ENCODE measurements around the gene FGF1.
"Not testable (repeated sequence)": the region's sequence is repeated elsewhere in the genome, so short reads cannot be mapped to it uniquely, and the experiment has no call there.

FGF1 gene

GRCh38 chr5:142668336-142668735, 17.6 kb downstream of the FGF1 start:
- DNase-seq (ENCODE audit: low read depth): no peak

DNA sequence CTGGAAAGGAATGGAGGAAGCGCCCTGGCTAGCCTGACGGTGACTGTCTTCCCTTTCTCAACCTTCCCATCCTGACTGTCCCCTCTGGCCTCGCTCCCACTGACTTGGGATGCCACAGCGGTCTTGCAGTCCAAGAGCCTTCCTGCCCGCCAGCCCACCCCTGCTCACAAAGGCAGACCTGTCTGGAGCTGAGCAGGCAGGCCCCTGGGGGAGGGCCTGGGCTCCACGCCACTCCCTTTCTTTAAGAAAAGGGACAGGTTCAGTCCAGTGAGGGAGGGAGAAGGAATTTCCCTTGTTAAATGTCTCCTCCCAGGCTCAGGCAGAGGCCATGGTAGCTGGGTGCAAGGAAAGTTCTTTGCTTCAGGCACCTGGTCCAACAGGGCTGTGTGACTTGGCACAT, 18.1 kb downstream of the FGF1 start:
- DNase-seq (ENCODE audit: low read depth): no peak

GRCh38 chr5:142664636-142665035, 21.3 kb downstream of the FGF1 start:
- no peak for DNase-seq (ENCODE audit: low read depth)

DNA sequence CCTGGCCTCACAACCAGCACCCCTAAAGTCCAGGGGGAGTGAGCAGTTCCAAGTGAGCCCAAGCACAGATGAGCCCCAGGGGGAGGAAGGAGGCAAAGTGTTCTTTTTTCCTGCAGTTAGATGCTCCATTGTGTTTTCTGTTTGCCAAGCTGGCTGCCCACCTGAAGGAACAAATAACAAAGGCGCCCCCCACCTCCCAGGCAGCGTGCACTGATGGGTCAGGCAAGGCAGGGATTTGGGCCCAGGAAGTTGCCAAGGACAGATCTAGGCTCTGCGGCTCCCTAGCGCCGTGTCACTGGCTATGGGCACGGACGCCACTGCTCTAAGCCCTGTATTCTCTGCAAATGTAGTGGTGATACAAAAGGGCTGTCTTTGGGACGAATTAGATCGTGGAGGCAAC, 21.8 kb downstream of the FGF1 start:
- no peak for DNase-seq (ENCODE audit: low read depth)

- no peak for DNase-seq (ENCODE audit: low read depth)
These were observed 22.6 kb downstream of the FGF1 start for GRCh38 chr5:142663246-142663645.

- no peak for DNase-seq (ENCODE audit: low read depth)
These were observed 23.9 kb downstream of the FGF1 start for GRCh38 chr5:142661957-142662356.

GRCh38 chr5:142661143-142661542, 24.7 kb downstream of the FGF1 start:
- DNase-seq (ENCODE audit: low read depth): no peak

GRCh38 chr5:142660731-142661130, 25.2 kb downstream of the FGF1 start:
- no peak for DNase-seq (ENCODE audit: low read depth)

DNA sequence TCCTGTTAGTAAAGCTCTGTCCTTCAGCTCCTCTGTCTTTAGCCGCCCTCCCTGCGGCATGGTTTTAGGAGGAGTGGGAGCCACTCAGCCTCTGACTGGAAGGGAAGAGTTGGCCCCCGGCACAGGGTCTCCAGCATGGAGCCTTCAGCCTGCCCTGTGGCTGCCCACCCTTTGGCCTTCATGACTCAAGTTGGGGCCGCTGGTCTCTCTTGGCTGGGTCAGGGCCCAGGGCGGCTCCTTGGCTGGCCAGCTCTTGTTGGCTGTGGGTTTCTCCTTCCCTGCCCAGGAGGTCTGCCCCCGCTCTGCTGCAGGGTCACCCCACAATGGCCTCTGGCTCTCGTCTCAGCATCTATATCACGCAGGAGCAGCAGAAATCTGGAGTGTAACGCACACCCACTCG, 25.7 kb downstream of the FGF1 start:
- no peak for DNase-seq (ENCODE audit: low read depth)

DNA sequence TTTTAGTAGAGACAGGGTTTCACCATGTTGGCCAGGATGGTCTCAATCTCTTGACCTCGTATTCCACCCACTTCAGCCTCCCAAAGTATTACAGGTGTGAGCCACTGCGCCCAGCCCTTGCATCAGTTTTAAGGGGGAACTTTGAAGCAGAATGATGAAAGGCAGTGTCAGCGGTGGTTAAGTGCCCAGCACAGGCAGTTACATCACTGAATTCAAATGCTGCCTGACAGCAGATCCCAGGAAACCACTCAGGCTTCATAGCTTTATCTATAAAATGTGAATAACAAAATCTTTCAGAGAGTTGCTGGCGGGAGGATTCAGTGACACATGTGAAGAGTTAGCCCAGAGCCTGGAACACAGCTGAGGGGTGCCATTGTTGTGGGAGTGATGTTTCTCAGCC, 26.5 kb downstream of the FGF1 start:
- DNase-seq (ENCODE audit: low read depth): no peak

DNA sequence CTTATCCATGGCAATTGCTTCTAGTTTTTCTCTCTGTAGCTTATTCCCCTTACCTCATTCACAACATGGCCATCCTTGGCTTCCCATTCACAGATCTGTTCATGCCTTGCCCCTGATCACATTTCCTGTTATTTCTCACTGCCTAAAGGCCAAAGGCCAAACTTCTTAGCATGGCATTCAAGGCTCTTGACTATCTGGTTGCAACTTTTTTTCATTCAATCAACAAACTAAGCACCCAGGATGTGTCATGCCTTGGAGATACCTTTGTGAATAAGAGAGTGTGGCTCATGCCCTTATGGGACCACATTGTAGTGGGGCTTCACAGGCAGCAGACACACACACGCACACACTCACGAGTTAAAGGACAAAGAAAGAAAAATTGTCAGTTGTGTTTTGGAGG, 27.6 kb downstream of the FGF1 start:
- DNase-seq (ENCODE audit: low read depth): no peak

GRCh38 chr5:142657446-142657845, 28.4 kb downstream of the FGF1 start:
- DNase-seq (ENCODE audit: low read depth): no peak

- DNase-seq (ENCODE audit: low read depth): peak; percentile 60
These were observed 30.3 kb downstream of the FGF1 start for GRCh38 chr5:142655339-142656267.

DNA sequence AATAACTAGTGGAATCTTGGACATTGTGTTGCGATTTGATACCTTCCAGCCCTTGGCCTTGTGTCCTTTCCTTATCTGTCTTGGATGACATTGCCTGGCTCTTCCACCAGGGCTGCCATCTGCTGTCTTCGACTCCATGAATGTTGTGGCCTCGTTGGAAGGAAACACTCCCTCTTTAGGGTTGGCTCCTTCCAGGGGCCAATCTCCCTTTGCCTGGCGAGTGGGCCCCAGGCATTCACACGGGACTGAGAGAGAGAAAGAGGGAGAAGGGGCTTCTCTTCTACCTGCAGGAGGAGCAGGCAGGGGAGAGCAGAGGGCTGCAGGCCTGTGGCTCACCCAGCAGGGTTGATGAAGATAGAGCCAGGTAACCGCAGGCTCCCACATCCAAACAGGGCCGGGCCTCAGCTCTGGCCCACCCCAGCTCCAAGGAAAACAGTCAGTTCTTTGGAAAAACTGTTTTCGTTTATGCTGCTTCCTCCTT, 31.3 kb downstream of the FGF1 start:
- no peak for DNase-seq (ENCODE audit: low read depth)

DNA sequence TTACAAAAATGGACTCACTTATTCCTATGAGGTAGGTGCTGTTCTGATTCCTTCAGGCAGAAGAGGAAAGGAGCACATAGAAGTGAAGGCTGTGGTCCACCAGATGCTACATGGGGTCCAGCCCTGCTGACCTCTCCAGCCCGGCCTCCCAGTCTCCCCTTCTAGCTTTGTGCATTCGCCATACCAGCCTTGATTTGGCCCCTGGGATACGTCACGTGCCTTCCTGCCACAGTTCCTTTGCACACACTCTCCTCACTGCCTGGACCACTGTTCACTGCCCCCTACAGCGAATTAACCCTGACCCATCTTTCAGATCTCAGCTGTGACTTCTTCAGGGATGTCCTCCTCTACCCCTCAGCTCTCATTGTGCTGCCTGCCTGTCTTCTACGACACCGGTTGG, 32.6 kb downstream of the FGF1 start:
- DNase-seq (ENCODE audit: low read depth): no peak

DNA sequence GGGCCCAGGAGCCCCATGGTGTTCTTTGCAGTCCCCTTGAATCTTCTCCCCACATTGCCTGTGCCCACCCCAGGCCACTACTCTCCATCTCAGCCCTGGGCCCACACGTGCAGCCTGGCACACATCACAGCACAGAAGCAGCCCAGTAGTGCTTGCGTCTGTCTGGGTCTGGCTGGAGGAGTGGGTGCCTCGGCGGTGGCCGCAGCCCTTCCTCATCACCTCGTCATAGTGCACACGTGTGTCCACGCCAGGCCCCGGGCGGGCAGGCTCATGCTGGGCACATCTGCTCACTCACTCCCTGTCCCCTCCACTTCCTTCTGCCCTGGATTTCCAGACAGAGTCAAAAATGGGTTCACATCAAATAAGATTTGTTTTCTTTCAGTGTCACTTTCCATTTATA, 33.3 kb downstream of the FGF1 start:
- no peak for DNase-seq (ENCODE audit: low read depth)

- DNase-seq (ENCODE audit: low read depth): no peak
These were observed 35.0 kb downstream of the FGF1 start for GRCh38 chr5:142650881-142651280.

- DNase-seq (ENCODE audit: low read depth): no peak
These were observed 35.8 kb downstream of the FGF1 start for GRCh38 chr5:142650060-142650459.

- DNase-seq (ENCODE audit: low read depth): not testable (repeated sequence)
These were observed 37.8 kb downstream of the FGF1 start for GRCh38 chr5:142648108-142648507.

DNA sequence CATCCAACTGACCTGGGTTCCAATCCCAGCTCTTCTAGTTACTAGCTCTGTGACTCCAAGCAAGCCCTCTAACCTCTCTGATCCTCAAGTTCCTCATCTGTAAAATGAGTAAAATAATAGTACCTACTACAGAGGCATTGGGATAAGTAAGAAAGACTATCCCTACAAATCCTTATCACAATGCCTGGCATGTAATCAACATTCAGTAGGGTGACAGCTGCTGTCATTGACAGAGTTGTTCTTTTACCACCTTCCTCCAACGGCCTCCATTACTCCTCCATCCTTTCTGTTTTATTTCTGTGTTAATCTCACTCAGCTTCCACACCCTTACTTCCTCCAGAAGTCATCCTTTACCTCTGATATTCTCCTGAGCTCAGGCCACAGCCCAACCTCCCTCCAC, 40.4 kb downstream of the FGF1 start:
- DNase-seq (ENCODE audit: low read depth): no peak

DNA sequence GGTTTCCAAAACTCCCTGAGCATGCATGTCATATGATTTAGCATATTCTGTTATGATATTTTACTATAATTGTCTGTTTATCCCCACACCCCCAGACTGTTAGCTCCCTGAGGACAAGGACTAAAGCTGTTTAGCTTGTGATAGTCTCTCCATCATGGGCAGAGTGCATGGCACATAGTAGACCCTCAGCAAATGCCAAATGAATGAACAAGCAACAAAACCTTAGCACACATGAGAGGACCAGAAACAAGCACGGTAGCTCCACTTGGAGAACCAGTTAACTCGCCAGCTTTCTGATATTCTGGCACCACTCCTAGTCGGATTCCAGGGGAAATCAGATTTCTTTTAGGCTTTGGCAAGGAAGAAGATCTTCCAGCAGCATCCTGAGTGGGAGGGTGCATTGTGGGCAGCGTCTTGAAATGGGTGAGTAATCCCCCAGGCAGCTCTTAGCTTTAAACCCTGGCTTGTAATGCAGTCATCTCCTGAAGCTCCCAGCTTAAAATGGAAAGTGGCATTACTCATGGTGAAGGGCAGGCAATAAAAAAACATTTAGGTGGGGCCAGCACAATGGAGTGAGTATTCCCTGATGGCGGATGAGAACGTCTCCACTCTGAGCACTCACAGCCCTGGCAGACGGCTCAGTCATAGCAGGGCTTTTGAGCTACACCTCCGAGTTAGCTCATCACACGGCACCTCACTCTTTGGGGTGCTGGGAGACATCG, 41.1 kb downstream of the FGF1 start:
- DNase-seq (ENCODE audit: low read depth): no peak

- DNase-seq (ENCODE audit: low read depth): no peak
These were observed 41.8 kb downstream of the FGF1 start for GRCh38 chr5:142644127-142644526.

GRCh38 chr5:142643634-142644033, 42.3 kb downstream of the FGF1 start:
- DNase-seq (ENCODE audit: low read depth): no peak
